ENCODE data around the gene ZYG11A. TPM values are rescaled to one million over a fixed set of nuclear protein-coding genes. Genes with fewer than 3 reads are reported as not detected.
A peak's percentile ranks its signal among the peaks of the same experiment; 100 is the strongest.

Gene ZYG11A
- total RNA-seq, 1 experiment from 2014 or later = 0.36 TPM

GRCh38 chr1:52900402-52900801 is 57.8 kb downstream of the ZYG11A start:
- Histone ChIP-seq H3K9me3 (ENCODE audit: control insufficient read depth, insufficient read depth, low read depth, low read length) (no peaks in the 10 kb centered on the region), H3K27ac (ENCODE audit: low read length) (no peak overlapping the region), H3K4me1 (ENCODE audit: control insufficient read depth, insufficient read depth, low read length) (no peaks in the 10 kb centered on the region), H3K4me3 (ENCODE audit: low read depth in 2 of 2, low read length in 2 of 2) (no peak overlapping the region), H3K36me3 (ENCODE audit: control insufficient read depth, insufficient read depth, low read length) (no peaks in the 10 kb centered on the region), H3K27me3 (ENCODE audit: control insufficient read depth, insufficient read depth, low read length) (no peaks in the 10 kb centered on the region)
- no peak for DNase-seq (ENCODE audit: low read depth, low spot score)
- in situ Hi-C loops (cut with HindIII; ENCODE audit: low pct_unique_long_range_greater_than_20kb, low sequenced_read_pairs) = no loop called here
- ChIA-PET CTCF (no interaction called here), POLR2A (no interaction called here)
- TF ChIP-seq, protein P1, sequence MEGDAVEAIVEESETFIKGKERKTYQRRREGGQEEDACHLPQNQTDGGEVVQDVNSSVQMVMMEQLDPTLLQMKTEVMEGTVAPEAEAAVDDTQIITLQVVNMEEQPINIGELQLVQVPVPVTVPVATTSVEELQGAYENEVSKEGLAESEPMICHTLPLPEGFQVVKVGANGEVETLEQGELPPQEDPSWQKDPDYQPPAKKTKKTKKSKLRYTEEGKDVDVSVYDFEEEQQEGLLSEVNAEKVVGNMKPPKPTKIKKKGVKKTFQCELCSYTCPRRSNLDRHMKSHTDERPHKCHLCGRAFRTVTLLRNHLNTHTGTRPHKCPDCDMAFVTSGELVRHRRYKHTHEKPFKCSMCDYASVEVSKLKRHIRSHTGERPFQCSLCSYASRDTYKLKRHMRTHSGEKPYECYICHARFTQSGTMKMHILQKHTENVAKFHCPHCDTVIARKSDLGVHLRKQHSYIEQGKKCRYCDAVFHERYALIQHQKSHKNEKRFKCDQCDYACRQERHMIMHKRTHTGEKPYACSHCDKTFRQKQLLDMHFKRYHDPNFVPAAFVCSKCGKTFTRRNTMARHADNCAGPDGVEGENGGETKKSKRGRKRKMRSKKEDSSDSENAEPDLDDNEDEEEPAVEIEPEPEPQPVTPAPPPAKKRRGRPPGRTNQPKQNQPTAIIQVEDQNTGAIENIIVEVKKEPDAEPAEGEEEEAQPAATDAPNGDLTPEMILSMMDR (IDR thresholded peaks at IDR 0.05) = no peak
- no peak for TF ChIP-seq TCF7L2 (IDR thresholded peaks at IDR 0.05; ENCODE audit: low read depth, low read length)
- intact Hi-C loops (cut with micrococcal nuclease; ENCODE audit: unreplicated experiment) = loop anchor here (10.0 kb wide), 1 partner anchor 284 kb away; no protein-coding TSS in a partner anchor
- no peak for ATAC-seq
- BruUV-seq (replicated peaks) = no TSS peak

GRCh38 chr1:52901384-52901783 is 58.8 kb downstream of the ZYG11A start:
- Histone ChIP-seq H3K4me3 (ENCODE audit: low read depth in 2 of 2, low read length in 2 of 2) (no peak overlapping the region), H3K9me3 (ENCODE audit: control insufficient read depth, insufficient read depth, low read depth, low read length) (no peaks in the 10 kb centered on the region), H3K27ac (ENCODE audit: low read length) (no peak overlapping the region), H3K4me1 (ENCODE audit: control insufficient read depth, insufficient read depth, low read length) (no peaks in the 10 kb centered on the region), H3K27me3 (ENCODE audit: control insufficient read depth, insufficient read depth, low read length) (no peaks in the 10 kb centered on the region), H3K36me3 (ENCODE audit: control insufficient read depth, insufficient read depth, low read length) (no peaks in the 10 kb centered on the region)
- no TSS peak for BruUV-seq (replicated peaks)
- intact Hi-C loops (cut with micrococcal nuclease; ENCODE audit: unreplicated experiment) = loop anchor here (10.0 kb wide), 1 partner anchor 283 kb away; no protein-coding TSS in a partner anchor
- no peak for ATAC-seq
- no peak for DNase-seq (ENCODE audit: low read depth, low spot score)
- in situ Hi-C loops (cut with HindIII; ENCODE audit: low pct_unique_long_range_greater_than_20kb, low sequenced_read_pairs) = no loop called here
- POLR2A ChIA-PET = interaction anchor here (0.6 kb wide), 1 partner anchor 34 kb away, joined by 6 read pairs; no protein-coding TSS in a partner anchor
- TF ChIP-seq POLR2AphosphoS5 (IDR thresholded peaks at IDR 0.05; ENCODE audit: low read depth, low read length) (no peak), SIN3A (IDR thresholded peaks at IDR 0.05; ENCODE audit: borderline replicate concordance, insufficient read depth, low read depth, low read length) (no peak), TCF7L2 (IDR thresholded peaks at IDR 0.05; ENCODE audit: low read depth, low read length) (no peak), REST (IDR thresholded peaks at IDR 0.05; ENCODE audit: insufficient read depth in 1 of 2, low read depth in 2 of 2, low read length in 1 of 2) (no peak)
- TF ChIP-seq, protein P1 (IDR thresholded peaks at IDR 0.05) = peak; percentile 23; the same call in 1 of the 2 replicates
- CTCF ChIA-PET = interaction anchor here (0.6 kb wide), 1 partner anchor 187 kb away, joined by 4 read pairs; no protein-coding TSS in a partner anchor

Data from Panc1 (cell line).